Fibroblast of skin of right quadriceps (primary cell): ENCODE measurements around the gene SH3RF3.

Experiments used
- DNase-seq: peaks from one replicate; pipeline ENCODE4 v3.0.0-alpha.2; 2013

Gene SH3RF3

DNA sequence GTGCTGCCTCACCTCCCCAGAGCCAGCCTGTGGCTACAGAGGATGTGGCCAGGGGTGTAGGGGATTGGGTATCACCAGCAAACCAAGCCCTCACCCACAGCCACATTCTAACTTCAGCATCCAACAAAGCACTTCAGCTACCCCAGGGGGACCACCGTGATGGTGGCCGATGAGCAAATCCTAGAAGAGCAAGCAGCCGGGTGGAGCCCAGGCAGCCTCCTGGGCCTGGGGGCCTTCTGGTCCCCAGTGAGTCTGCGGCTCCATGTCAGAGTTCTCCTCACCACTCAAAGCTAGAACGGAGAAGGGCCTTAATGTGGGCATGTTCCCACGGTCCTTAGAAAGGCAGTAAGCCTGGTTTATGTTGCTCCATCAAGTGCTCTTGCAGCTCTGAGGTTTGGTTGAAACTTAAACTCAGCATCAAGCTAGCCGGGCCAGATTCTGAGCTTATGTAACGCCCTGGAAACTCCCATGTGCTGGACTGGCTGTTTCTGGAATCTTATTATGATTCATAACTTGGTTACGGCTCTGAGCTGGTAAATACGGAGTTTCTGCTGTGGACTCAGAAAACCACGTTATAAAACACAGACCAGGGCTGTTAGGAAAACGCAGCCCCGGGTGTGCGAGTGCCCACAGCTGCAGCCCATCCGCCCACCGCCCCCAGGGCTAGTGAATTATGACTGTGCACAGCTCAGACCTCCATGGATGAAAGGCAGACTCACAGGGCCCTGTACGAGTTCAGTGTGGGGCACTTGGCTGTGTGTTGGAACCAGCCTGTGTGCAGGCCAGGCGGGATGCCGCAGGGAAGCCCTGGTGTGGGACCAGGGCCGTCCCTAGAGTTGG lies 385.0 kb downstream of the SH3RF3 start:
- DNase-seq, result peak; percentile 86

DNA sequence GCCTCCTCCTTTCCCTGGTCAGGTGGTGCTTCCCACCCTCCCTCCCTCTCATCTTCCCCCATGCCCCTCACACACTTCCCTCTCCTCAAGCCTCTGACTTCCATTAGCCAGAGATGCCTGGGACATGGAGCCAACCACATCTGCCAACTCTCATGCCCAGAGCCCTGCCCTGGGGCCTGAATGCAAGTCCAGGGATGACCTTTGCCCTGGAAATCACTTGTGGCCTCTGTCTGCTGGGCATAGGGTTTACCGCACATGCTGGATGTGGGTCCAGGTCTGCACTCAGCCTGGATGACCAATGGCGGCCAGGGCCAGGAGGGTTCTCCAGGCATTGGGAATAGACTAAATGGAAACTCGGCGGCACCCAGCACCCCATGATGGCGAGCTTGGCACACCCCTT lies 385.9 kb downstream of the SH3RF3 start:
- no peak for DNase-seq

DNA sequence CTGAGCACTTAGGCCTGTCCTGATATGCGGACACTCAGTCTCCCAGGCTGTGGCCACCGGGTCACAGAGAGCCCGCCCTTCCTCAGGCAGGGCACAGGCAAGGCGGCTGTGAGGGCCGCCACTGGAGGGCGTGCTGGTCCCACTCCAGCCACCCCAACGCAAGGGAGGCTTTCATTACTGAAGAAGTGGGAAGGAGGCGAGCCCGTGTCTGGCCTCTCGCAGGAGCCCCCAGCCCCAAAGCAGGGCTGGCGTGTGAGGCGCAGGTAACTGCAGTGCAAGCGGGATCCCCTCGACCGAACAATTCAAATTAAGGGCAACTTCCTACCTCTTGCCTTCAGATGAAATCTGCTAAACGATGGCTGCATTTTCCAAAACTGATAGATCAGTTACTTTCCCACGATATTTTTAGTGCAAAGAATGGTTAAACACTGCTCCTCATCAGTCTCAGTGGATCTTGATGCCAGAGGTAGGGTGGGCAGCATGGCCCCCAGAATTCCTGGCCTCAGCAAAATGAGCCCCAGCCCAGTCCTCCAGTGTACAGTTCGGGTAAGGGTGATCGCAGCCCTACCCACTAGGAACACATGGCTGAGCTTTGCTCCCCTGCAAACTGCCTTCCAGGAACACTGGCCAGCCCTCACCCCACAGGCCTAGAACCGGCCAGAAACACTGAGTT lies 387.6 kb downstream of the SH3RF3 start:
- peak; percentile 11 for DNase-seq

DNA sequence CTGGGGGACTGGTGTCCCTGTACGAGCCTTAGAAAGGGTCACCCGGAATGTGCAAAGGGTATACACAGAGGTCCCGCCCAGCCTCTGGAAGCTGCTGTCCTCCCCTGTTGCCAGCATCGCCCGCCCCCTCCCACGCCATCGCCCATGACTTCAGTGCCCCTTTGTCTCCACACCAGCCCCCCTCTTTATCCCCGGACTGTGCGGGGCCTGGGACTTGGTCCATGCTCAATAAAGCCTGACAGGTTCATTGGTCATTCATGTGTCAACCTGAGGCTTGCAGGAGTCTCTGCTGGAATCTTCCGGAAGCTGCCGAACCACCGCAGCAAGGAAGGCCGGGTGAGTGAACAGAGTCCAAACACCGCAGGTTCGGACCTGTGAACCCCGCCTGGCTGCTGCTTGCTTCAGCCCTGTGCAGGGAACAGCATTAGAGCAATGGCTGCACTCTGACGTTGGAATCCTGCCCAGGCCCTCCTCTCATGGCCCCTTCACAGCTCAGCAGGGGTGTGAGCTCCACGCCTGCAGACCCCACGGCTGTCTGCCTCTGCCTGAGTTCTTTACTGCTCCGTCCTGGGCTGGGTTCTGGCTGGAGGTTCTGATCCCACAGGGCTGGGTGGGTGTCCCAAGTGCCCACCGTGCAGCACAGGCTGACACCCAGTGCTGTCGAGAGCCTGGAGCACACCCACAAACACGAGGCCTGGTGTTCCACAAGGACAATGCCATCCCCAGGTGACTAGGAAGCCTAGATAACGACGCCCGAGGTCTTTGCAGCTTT lies 388.3 kb downstream of the SH3RF3 start:
- DNase-seq, result no peak

DNA sequence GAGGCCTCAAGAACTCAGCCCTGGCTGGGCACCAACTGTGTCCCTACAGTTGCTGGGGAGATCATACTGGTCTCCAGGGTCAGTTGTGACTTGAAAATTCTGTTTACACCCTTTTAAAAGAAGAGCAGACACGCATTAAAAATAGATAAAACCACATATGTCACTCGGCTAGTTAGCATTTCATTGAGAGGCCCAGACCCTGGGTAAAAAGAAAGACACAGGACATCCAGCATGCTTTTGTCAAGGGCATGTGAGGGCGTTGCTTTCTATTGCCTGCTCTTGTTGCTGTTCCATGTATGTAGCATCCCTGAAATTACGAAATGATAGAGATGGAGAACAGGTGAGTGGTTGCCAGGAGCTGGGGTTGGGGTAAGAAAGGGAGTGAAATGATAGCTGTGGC lies 390.5 kb downstream of the SH3RF3 start:
- no peak for DNase-seq

DNA sequence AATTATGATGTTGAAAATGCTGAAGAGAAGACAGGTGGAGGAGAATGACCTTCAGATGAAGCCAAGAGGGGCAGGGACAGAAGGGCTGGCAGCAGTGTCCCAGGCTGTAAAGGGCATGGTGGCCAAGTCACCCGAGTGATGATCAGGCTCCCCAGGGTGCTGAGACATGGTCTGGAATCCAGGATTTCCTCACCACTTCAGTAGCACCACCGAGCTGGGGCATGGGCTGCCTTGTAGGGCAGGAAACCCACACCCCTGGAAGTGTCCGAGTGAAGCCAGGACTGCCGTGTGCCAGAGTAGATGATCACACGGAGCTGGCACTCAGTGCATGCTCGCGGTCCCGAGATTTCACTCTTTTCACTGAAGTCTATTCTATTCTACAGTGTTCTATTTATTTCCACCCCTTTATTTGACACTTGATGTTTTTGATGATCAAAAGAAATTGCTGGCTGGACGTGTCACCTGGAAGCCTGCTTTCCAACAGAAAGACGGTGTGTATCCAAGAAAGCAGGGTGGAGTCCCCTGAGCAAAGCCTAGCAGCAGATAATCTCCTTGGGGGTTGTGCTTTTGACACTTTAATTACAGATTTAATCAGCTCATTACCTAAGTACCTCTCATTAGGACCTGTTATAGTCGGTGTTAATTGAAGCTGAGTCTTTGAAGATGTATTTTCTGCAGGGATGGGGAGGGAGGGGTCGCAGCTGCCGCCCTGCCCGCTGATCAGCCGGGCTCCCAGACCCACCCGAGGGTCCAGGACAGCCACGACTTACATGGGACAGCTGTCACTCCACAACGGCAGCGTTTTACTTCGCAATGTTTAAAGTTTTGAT lies 392.4 kb downstream of the SH3RF3 start:
- no peak for DNase-seq

DNA sequence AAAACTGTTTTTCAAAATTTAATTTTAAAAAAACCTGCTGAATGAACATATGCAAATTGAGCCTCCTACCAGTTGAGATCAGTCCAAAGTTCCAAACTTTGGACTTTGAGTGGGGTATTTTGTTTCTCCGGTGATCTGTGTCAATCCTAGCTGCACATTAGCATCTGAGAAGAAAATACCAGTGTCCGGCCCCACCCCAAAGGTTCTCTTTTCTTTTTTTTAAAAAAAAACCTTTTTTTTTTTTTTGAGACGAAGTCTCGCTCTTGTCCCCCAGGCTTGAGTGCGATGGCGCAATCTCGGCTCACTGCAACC lies 393.0 kb downstream of the SH3RF3 start:
- no peak for DNase-seq

DNA sequence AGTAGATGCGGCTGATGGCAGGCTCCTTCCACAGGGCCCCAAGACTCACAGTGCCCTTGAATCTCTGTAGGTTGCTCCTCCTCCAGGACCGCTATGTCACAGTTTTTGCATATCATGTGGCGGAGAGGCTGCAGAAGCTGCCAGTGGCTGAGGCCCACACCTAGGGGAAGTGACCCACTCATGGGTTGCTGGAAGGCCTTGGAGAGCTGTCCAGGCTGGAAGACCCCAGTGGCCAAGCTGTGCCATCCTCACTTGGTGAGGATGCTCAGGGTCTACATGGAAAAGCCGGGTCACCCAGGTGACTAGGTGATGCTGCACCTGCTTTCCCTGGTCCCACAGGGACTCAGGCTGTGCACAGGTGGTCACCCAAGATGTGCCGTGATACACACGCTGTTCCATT lies 394.1 kb downstream of the SH3RF3 start:
- DNase-seq, result no peak

DNA sequence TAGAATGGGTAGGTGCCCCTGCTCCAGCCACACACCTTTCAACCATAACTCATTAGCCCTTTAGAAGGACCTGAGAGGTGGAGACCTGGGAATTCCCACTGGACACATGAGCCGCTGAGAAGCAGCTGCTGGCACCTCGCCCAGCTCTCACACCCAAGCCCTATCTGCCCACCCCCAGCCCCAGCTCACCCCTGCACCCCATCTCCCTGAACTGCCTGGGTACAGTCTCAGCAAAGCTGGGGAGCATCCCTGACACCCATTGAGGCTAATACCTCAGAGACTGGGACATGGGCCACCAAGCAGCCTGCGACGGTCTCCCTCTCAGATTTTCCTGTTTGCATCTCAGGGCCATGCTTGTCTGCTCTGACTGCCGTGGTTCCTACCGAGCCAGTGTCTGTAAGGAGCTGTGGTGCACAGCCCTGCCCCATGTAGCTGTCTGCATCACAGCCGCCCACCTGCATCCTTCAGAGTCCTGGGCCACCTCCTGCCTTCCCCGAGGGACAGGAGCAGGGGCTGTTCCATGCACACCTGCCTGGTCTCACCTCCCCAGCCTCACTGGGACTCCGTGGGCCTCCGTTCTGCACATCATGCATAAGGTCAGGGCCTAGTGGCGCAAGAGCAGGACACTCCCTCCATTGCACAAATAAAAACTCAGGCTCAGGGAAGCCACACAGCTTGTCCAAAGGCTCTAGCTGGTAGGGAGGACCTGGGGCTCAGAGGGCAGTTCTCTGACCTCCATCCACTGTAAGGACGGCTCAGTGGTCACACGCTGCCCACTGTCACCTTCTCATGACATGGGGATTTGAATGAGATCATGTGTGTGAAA lies 394.7 kb downstream of the SH3RF3 start:
- no peak for DNase-seq

DNA sequence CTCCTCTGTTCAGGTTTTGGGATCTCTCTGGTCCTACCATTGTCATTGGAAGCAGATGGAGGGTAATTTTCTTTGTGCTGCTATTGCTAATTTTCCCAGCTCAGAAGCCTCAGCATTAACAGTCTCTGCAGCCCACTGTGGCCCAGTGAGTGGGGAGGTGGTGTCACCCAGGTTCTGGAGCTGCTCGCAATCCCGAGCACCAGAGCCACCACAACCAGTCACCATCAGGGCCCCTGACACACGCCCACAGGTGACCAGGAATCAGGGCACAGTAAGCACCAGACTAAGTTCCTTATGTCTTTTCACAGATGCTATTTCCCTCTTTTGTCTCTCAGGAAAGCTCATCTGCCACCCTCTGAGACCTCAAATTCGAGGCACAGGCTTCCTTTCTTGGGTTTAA lies 396.8 kb downstream of the SH3RF3 start:
- DNase-seq, result no peak

DNA sequence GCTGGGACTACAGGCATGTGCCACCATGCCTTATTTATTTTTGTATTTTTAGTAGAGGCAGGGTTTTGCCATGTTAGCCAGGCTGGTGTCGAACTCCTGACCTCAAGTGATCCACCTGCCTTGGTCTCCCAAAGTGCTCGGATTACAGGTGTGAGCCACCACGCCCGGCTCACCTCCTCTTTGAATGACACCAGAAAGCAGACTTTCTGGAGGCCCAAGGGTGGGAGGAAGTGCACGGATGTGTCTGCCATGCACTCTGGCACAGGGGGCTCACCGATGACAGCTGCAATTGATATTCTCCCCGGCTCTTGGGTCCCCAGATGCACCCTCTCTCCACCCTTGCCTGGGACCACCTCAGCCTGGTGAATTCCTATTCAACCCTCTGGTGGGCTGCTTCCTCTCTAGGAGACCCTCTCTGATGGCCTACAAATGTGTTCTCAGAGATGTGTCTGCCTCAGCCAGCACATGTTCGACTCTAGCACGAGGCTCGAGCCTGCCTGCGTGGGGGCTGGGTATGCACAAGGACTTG lies 397.5 kb downstream of the SH3RF3 start:
- no peak for DNase-seq

DNA sequence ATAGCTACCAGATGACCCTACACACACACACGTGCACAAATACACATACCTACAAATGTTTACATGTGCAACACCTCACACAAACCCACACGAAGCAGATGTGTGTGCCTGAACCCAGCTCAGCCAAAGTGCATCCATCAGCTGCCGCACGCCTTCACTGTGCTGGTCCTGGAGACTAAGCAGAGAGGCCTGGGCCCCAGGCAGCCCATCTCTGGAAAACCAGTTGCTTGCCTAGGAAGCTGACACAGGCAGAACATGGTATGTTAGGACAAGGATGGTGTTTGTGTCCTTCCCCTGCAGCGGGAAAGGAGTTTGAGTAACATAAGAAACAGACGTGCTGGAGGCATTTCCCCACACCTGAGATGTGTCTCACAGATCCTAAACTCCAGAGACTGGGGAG lies 398.1 kb downstream of the SH3RF3 start:
- DNase-seq, result no peak

DNA sequence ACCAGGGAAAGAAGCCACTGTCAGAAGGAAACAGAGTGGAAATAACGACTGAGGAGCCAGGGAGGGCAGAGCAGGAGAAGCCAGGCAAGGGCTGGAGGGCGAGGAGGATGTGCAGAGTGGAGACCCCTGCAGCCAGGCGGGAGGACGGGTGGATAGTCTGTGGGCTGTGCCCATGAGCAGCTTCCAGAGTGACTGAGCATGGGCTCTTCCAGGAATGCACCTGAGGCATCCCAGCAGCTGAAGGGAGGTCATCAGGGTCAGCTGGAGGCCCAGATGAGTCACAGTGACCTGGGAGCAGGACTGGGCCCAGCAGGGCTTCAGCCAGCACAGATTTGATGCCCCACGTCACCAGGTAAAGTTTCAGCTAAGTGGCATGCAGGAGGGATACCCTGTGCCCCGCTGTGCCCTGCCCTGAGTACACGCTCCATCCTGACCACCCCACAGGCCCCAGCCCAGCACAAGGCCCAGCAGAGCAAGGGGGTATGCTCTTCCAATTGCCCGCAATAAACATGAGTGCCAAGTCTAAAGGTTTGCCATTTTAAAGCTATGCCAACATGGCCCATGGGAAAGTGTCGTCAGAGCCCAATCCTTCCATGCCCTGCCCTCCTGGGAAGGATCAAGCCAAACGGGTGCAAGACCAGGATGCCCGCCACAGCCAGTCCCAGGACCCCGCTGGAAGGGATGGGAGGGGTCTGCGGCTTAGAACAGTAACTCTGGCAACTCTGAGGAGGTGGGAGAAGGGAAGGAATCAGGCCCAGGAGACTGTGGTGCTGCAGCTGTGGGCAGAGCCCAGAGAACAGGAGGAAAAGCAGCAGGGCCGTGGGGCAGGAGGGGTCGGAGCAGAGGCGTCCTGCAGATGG lies 399.1 kb downstream of the SH3RF3 start:
- DNase-seq, result no peak

DNA sequence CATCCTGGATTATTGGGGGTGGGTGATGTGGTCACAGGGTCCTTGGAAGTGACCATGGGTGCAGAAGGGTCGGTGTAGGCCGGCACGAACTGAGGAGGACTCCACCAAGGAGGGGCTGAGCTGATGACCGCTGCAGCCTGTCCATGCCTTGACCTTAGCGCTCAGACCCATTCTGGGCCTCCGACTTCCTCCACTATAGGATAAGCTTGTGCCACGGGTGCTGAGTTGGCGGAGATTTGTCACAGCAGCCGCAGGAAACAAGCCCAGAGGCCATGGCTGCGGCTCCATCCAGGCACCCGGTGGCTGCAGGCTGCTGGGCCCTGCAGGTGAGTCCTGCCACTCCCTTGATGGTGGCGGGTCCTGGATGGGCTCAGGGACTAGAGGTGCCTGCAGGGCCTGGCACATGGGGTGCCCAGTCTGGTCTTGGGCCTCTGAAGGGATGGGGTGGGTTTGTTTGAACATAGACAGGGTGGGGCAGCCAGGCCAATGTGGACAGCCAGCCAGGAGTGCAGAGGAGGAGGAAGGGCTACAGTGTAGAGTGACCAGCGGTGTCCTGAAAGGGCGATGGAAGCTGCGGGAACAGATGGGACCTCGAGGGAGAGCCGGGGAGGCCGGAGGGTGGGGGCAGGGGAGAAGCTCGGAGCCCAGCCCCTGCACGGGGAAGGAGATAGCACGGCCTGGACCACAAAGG lies 400.0 kb downstream of the SH3RF3 start:
- no peak for DNase-seq

DNA sequence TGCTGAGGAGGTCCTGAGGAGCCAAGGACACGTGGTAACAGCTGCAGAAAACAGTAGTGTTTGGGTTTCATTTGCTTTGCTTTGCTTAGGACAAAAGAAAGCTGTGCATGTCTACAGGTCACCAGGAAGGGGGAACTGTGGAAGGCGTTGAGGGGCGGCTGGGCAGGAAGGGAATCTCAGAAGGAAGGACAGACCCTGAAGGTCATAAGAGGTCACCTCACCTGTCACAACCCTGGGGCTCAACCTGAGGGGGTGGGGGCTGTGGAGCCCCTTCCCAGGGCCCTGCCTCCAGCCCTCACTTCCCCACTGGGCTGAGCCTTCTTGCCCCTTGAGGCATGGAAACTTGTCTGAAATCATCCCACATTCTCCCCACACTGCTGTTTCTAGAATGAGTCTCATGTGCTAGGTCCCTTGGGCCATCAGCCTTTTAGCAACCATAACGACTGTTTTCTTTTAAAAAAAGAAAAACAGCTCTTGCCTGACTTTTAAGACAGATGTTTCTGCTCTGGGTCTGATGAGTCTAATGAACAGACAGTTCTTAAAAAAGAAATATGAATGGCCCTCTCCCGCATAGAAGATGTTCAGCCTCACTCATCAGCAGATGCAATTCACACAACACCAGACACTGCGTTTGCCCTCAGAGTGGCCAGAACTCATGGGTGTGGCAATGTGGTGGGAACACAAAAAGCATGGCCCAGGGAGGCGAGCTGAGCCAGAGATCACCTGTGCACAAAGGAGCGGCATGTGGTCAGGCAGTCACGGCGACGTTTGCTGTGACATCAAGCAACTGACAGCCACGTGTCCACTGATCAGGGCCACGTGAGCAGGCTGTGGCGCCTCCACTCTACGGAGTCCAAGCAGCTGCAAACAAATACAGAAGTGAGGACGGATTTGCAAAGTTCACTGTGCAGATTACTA lies 400.8 kb downstream of the SH3RF3 start:
- DNase-seq, result no peak

DNA sequence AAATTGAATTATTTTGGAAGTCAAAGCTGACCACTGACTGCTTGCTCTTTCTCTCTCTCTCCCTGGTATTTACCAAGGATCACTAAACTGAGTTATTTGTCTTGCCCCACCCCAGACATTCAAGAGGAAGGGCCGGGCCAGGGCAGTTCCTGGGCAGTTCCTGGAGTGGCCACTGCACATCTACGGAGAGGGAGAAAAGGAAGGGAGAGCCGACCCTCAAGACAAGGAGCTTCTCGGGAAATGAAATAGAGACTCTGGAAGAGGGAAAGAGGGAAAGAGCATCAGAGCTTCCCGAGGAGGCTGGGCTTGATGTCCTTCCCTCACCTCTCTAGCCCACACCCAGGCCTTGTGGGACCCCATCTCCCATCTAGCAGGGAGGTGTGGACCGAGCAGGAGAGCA lies 401.7 kb downstream of the SH3RF3 start:
- no peak for DNase-seq

DNA sequence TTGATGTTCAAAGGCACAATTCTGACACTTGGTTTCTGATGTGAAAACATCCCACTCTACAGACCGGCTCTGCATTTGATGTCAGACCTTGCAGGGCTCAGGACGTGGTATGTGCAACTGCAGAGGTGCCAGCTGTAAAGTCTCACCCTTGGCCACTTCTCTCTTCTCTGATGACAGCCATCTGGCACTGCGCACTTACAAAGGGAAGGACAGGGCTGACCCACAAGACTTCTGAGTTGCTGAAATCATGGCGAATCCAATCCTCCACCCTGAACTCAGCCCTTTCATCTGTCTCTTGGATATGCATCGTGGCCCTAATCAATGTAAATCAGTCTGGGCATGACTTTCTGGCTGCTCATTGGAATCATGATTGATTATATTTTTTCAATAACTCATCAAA lies 402.2 kb downstream of the SH3RF3 start:
- no peak for DNase-seq

DNA sequence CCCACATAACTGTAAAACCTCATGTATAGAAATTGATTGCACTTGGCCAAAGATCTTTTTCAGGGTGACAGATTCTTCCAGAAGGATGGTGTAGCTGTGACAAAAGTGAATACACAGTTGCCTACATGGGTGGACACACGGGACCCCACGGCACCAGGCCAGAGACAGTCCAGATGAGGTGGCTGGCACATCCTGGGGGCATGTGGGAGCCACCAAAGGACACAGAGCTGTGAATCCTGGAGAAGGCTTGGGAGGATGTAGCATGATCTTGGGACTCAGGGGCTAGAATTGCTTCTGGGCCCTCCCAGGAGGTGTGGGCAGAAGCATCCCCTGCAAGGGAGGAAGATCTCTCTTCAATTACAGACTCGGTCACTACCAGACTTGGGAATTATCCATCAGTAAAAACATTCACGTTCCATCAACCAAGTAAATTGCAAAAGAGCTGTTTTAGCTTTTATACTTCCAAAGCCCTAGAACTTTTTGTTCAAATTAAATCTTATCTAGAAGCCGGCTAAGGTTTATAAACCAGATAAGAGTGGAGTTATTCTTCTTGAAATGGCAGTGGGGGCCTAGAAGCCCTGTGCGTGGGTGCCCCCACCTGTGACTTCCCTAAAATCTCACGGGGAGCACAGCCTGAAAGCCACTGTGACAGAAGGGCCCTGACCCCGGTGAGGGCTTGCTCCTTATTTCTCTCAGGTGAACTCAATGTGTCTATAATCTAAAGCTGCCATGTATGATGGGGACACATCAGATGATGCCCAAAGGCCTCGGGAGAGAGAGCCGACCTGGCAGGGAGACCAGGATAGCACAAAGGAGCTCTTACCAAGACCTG lies 403.1 kb downstream of the SH3RF3 start:
- no peak for DNase-seq
